ENCODE measurements around the gene EHMT1. TPM values are rescaled to one million over a fixed set of nuclear protein-coding genes. Genes with fewer than 3 reads are reported as not detected.
A peak's percentile ranks its signal among the peaks of the same experiment; 100 is the strongest.
"Not testable (repeated sequence)": the region's sequence is repeated elsewhere in the genome, so short reads cannot be mapped to it uniquely, and the experiment has no call there.

EHMT1 gene
- total RNA-seq, 4 donors from 2014 or later: 71.6 to 78.2 (median 74.2) TPM

DNA sequence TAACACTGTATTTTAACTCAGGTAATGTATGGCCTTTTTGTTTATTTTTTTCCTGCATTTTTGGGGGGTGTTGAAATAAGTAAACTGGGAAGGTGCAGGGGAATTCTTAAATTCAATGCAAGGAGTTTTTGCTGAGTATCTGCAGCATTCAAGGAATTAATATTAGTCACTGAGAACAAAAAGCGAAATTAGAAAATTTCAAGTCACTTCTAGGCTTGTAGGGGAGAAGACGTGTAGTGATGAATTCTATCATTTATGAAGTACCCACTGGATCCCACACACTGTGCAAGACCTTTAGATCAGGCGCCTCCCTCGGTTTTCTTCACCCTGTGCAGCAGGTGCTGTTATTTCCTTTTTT, 1.2 kb downstream of the EHMT1 start:
- no peak for DNase-seq (ENCODE audit: extremely low spot score)
- H3K9me3 ChIP-seq: no peaks in the 10 kb centered on the region
- peaks cover 0 to 24% (median 20%) of the 10 kb centered on the region in 4 donors for H3K36me3 ChIP-seq
- TF ChIP-seq POLR2AphosphoS5 (IDR thresholded peaks at IDR 0.05) (no peak), POLR2A (IDR thresholded peaks at IDR 0.05; ENCODE audit: low read depth) (no peak), EP300 (IDR thresholded peaks at IDR 0.05) (no peak)
- TF ChIP-seq, protein P1, sequence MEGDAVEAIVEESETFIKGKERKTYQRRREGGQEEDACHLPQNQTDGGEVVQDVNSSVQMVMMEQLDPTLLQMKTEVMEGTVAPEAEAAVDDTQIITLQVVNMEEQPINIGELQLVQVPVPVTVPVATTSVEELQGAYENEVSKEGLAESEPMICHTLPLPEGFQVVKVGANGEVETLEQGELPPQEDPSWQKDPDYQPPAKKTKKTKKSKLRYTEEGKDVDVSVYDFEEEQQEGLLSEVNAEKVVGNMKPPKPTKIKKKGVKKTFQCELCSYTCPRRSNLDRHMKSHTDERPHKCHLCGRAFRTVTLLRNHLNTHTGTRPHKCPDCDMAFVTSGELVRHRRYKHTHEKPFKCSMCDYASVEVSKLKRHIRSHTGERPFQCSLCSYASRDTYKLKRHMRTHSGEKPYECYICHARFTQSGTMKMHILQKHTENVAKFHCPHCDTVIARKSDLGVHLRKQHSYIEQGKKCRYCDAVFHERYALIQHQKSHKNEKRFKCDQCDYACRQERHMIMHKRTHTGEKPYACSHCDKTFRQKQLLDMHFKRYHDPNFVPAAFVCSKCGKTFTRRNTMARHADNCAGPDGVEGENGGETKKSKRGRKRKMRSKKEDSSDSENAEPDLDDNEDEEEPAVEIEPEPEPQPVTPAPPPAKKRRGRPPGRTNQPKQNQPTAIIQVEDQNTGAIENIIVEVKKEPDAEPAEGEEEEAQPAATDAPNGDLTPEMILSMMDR (IDR thresholded peaks at IDR 0.05): no peak
- 51% methylated on average over 4 of the region's 4 CpGs for WGBS
- intact Hi-C loops (cut with DNase I): no loop called here
- H3K4me3 ChIP-seq: peak overlapping the region; percentile 65 to 99 (median 84)
- peaks cover 38 to 65% (median 56%) of the 10 kb centered on the region in 4 donors for H3K4me1 ChIP-seq
- H3K27ac ChIP-seq (replicated peaks in 1 of 4): peak overlapping the region; percentile 82 to 89 (median 86)
- H3K27me3 ChIP-seq: no peaks in the 10 kb centered on the region

DNA sequence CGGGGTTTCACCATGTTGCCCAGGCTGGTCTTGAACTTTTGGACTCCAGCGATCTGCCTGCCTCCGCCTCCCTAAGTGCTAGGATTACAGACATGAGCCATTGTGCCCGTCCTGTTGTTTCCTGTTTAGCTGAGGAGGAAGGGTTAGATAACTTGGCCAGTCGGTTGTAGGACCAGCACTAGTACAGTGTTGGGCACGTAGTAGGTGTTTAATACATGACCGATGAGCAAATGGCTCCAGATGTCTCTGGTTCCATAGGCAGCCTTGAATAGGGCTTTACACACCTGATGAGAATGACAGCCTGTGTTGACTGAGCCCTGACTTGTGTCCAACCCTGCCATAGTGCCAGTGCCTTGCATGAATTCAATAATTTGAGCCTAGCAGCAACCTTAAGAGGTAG, 1.8 kb downstream of the EHMT1 start:
- peak overlapping the region in 3 of 4 donors; percentile 65 to 86 (median 81) for H3K4me3 ChIP-seq
- H3K27me3 ChIP-seq: no peaks in the 10 kb centered on the region
- WGBS: 73% methylated on average over 7 of the region's 7 CpGs
- TF ChIP-seq, protein P1 (IDR thresholded peaks at IDR 0.05): no peak
- no peak for TF ChIP-seq POLR2A (IDR thresholded peaks at IDR 0.05; ENCODE audit: low read depth)
- TF ChIP-seq EP300 (IDR thresholded peaks at IDR 0.05): no peak
- TF ChIP-seq POLR2AphosphoS5 (IDR thresholded peaks at IDR 0.05): no peak
- intact Hi-C loops (cut with DNase I): no loop called here
- peaks cover 0 to 19% (median 14%) of the 10 kb centered on the region in 4 donors for H3K36me3 ChIP-seq
- H3K9me3 ChIP-seq: no peaks in the 10 kb centered on the region
- peaks cover 38 to 70% (median 59%) of the 10 kb centered on the region in 4 donors for H3K4me1 ChIP-seq
- H3K27ac ChIP-seq (replicated peaks in 1 of 4): peak overlapping the region in 3 of 4 donors; percentile 82 to 89 (median 85)
- DNase-seq (ENCODE audit: extremely low spot score): no peak

DNA sequence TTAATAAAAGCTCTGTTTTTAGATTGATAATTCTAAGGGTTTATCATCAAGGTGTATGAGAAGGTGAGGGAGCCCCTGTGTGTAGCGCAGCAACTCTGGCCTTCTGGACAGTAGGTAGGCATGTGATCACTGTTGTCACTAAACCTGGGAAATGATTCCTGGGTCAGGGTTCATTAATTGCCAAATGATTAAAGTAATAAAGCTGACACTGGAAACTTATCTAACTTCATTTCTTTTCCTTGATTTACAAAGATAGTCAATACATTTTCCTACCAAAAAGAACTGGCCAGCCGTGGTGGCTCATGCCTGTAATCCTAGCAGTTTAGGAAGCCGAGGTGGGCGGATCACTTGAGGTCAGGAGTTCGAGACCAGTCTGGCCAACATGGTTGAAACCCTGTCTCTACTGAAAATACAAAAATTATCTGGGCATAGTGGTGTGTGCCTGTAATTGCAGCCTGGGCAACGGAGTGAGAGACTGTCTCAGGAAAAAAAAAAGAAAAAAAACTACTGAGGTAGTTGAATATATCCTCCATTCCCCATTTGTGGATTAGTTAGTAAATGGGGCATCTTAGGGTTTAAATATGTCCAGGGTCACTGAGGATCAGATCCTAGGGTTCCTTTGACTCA, 2.4 kb downstream of the EHMT1 start:
- Histone ChIP-seq H3K36me3 (peaks cover 0 to 13% (median 9%) of the 10 kb centered on the region in 4 donors), H3K4me1 (peaks cover 38 to 72% (median 62%) of the 10 kb centered on the region in 4 donors), H3K4me3 (no peak overlapping the region), H3K27me3 (no peaks in the 10 kb centered on the region), H3K9me3 (no peaks in the 10 kb centered on the region), H3K27ac (replicated peaks in 1 of 4) (no peak overlapping the region)
- TF ChIP-seq, protein P1 (IDR thresholded peaks at IDR 0.05): peak in 1 of 3 experiments; percentile 45
- no peak for TF ChIP-seq EP300 (IDR thresholded peaks at IDR 0.05)
- no peak for TF ChIP-seq POLR2A (IDR thresholded peaks at IDR 0.05; ENCODE audit: low read depth)
- TF ChIP-seq POLR2AphosphoS5 (IDR thresholded peaks at IDR 0.05): no peak
- 51% methylated on average over 6 of the region's 6 CpGs for WGBS
- intact Hi-C loops (cut with DNase I): no loop called here
- no peak for DNase-seq (ENCODE audit: extremely low spot score)

DNA sequence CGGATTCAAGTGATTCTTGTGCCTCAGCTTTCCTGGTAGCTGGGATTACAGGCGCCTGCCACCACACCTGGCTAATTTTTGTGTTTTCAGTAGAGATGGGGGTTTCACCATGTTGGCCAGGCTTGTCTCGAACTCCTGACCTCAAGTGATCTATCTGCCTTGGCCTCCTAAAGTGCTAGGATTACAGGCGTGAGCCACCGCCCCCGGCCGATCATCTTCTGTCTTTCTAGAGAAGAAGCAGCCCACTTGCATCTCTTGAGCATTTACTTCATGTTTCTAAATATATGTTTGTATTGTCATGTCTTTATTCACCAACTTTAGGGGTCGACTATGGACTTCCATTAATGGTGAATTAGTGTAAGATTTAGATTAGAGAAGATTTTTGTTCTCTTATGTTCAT, 3.4 kb downstream of the EHMT1 start:
- intact Hi-C loops (cut with DNase I); H3K36me3 ChIP-seq; H3K4me3 ChIP-seq; H3K27ac ChIP-seq (replicated peaks in 1 of 4); H3K27me3 ChIP-seq; DNase-seq (ENCODE audit: extremely low spot score); H3K9me3 ChIP-seq: not testable (repeated sequence)
- WGBS: 86% methylated on average over 8 of the region's 8 CpGs
- H3K4me1 ChIP-seq: peaks cover 35 to 63% (median 59%) of the 10 kb centered on the region in 4 donors

DNA sequence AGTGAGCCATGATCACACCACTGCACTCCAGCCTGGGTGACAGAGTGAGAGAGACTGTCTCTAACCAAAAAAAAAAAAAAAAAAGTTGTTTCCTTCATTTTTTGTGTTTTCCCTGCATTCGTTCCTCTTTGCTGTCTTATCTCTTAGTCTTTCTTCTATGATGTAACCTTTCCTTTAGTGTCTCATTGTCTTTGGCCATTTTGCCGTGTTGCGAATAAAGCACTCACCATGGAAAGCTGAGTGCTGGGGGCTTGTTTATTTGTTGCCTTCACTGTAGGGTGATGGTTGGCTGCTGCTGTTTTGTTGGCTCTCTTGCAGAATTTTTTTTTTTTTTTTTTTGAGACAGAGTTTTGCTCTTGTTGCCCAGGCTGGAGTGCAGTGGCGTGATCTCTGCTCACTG, 7.7 kb downstream of the EHMT1 start:
- Histone ChIP-seq H3K4me3 (no peak overlapping the region), H3K27ac (replicated peaks in 1 of 4) (no peak overlapping the region), H3K4me1 (peaks cover 30 to 74% (median 69%) of the 10 kb centered on the region in 4 donors), H3K36me3 (peaks cover 0 to 6% (median 2%) of the 10 kb centered on the region in 4 donors), H3K9me3 (no peaks in the 10 kb centered on the region), H3K27me3 (no peaks in the 10 kb centered on the region)
- TF ChIP-seq, protein P1 (IDR thresholded peaks at IDR 0.05): no peak
- TF ChIP-seq POLR2AphosphoS5 (IDR thresholded peaks at IDR 0.05) (no peak), EP300 (IDR thresholded peaks at IDR 0.05) (no peak), POLR2A (IDR thresholded peaks at IDR 0.05; ENCODE audit: low read depth) (no peak)
- DNase-seq (ENCODE audit: extremely low spot score): no peak
- intact Hi-C loops (cut with DNase I): no loop called here
- WGBS: 85% methylated on average over 4 of the region's 4 CpGs

DNA sequence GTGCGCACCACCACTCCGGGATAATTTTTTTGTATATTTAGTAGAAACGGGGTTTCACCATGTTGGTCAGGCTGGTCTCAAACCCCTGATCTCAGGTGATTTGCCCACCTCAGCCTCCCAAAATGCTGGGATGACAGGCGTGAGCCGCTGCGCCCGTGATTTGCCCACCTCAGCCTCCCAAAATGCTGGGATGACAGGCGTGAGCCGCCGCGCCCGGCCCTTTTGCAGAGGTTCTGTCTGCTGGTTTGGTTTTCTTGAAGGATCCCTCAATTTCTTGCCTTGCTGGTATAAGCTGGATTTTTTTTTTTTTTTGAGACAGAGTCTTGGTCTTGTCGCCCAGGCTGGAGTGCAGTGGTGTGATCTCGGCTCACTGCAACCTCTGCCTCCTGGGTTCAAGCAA, 8.6 kb downstream of the EHMT1 start:
- DNase-seq (ENCODE audit: extremely low spot score); H3K36me3 ChIP-seq; H3K9me3 ChIP-seq; H3K27me3 ChIP-seq; H3K27ac ChIP-seq (replicated peaks in 1 of 4); intact Hi-C loops (cut with DNase I); H3K4me3 ChIP-seq: not testable (repeated sequence)
- peaks cover 34 to 74% (median 69%) of the 10 kb centered on the region in 4 donors for H3K4me1 ChIP-seq
- 95% methylated on average over 13 of the region's 14 CpGs for WGBS

All from esophagus muscularis mucosa (tissue), 4 donors.